Nephron (organoid): Measurements from ENCODE around the gene PCBP3.

Source experiments
- H3K27ac Mint-ChIP-seq, 3 experiments: 2 replicates each; pipeline ENCODE4 v1.8.0; 2020; ENCODE audit warnings: mixed read lengths in 3 of 3, mild to moderate bottlenecking in 2 of 3, moderate library complexity in 1 of 3
- H3K27me3 Mint-ChIP-seq: 2 replicates; pipeline ENCODE4 v1.8.0; 2021; ENCODE audit warnings: low read depth, mild to moderate bottlenecking, moderate library complexity, mixed read lengths
- H3K36me3 Mint-ChIP-seq: 2 replicates; pipeline ENCODE4 v1.8.0; 2020; ENCODE audit warnings: low read depth, mixed read lengths
- H3K4me1 Mint-ChIP-seq: 2 replicates; pipeline ENCODE4 v1.8.0; 2020; ENCODE audit warnings: mixed read lengths
- H3K4me3 Mint-ChIP-seq, 3 experiments: 2 replicates each; pipeline ENCODE4 v1.8.0; 2020; ENCODE audit warnings: mild to moderate bottlenecking in 3 of 3, mixed read lengths in 3 of 3, moderate library complexity in 2 of 3
- H3K9me3 Mint-ChIP-seq: 2 replicates; pipeline ENCODE4 v1.8.0; 2020; ENCODE audit warnings: mixed read lengths
- CTCF ChIP-seq, 3 experiments: fragments of 200-600 bp; sonication (generic); IDR thresholded peaks; one replicate each; pipeline ENCODE4 v1.5.0; 2021; ENCODE audit warnings: antibody characterized with exemption in 3 of 3; ENCODE audit not compliant: unreplicated experiment in 3 of 3

PCBP3 gene

GRCh38 chr21:45794027-45794426, 150.5 kb downstream of the PCBP3 start:
- H3K9me3 Mint-ChIP-seq: no peaks in the 10 kb centered on the region
- peaks cover 19% of the 10 kb centered on the region for H3K27me3 Mint-ChIP-seq
- no peaks in the 10 kb centered on the region for H3K4me1 Mint-ChIP-seq
- no peak for TF ChIP-seq CTCF (IDR thresholded peaks at IDR 0.05; ENCODE audit: unreplicated experiment in 3 of 3)
- H3K36me3 Mint-ChIP-seq: no peaks in the 10 kb centered on the region
- no peak overlapping the region for H3K4me3 Mint-ChIP-seq
- H3K27ac Mint-ChIP-seq: peak overlapping the region in 1 of 3 experiments; percentile 57

- no peaks in the 10 kb centered on the region for H3K36me3 Mint-ChIP-seq
- H3K27me3 Mint-ChIP-seq: peaks cover 13% of the 10 kb centered on the region
- H3K9me3 Mint-ChIP-seq: no peaks in the 10 kb centered on the region
- H3K27ac Mint-ChIP-seq: no peak overlapping the region
- H3K4me3 Mint-ChIP-seq: no peak overlapping the region
- no peak for TF ChIP-seq CTCF (IDR thresholded peaks at IDR 0.05; ENCODE audit: unreplicated experiment in 3 of 3)
- H3K4me1 Mint-ChIP-seq: no peaks in the 10 kb centered on the region
These were observed 152.5 kb downstream of the PCBP3 start for GRCh38 chr21:45796003-45796402.

- H3K4me1 Mint-ChIP-seq: no peaks in the 10 kb centered on the region
- H3K4me3 Mint-ChIP-seq: no peak overlapping the region
- no peak for TF ChIP-seq CTCF (IDR thresholded peaks at IDR 0.05; ENCODE audit: unreplicated experiment in 3 of 3)
- no peak overlapping the region for H3K27ac Mint-ChIP-seq
- H3K36me3 Mint-ChIP-seq: no peaks in the 10 kb centered on the region
- H3K27me3 Mint-ChIP-seq: peaks cover 18% of the 10 kb centered on the region
- no peaks in the 10 kb centered on the region for H3K9me3 Mint-ChIP-seq
These were observed 153.8 kb downstream of the PCBP3 start for GRCh38 chr21:45797338-45797737.

- Mint-ChIP-seq H3K27me3 (peaks cover 10% of the 10 kb centered on the region), H3K4me3 (no peak overlapping the region), H3K4me1 (peaks cover 4% of the 10 kb centered on the region), H3K27ac (no peak overlapping the region), H3K9me3 (no peaks in the 10 kb centered on the region), H3K36me3 (no peaks in the 10 kb centered on the region)
- no peak for TF ChIP-seq CTCF (IDR thresholded peaks at IDR 0.05; ENCODE audit: unreplicated experiment in 3 of 3)
These were observed 156.3 kb downstream of the PCBP3 start for GRCh38 chr21:45799765-45800338.

- Mint-ChIP-seq H3K4me3 (no peak overlapping the region), H3K27ac (no peak overlapping the region), H3K4me1 (peaks cover 4% of the 10 kb centered on the region), H3K36me3 (no peaks in the 10 kb centered on the region), H3K27me3 (peaks cover 10% of the 10 kb centered on the region), H3K9me3 (no peaks in the 10 kb centered on the region)
- no peak for TF ChIP-seq CTCF (IDR thresholded peaks at IDR 0.05; ENCODE audit: unreplicated experiment in 3 of 3)
These were observed 157.0 kb downstream of the PCBP3 start for GRCh38 chr21:45800339-45801080.
